ENCODE measurements around the gene EML4. TPM values are rescaled to one million over a fixed set of nuclear protein-coding genes. Genes with fewer than 3 reads are reported as not detected.

EML4 gene
- total and polyA plus RNA-seq, 8 donors: 12.5 to 44.0 (median 33.2) TPM

GRCh38 chr2:42168459-42169099, 574 bp upstream of the EML4 start:
- Histone ChIP-seq H3K27ac (peak overlapping the region in 3 of 4 donors; percentile 42 to 95 (median 58)), H3K36me3 (no peaks in the 10 kb centered on the region), H3K4me1 (peaks cover 10 to 21% (median 10%) of the 10 kb centered on the region in 3 donors), H3K27me3 (no peaks in the 10 kb centered on the region), H3K9me3 (no peaks in the 10 kb centered on the region), H3K4me3 (peak overlapping the region in 2 of 4 donors; percentile 86 to 92)
- intact Hi-C loops (cut with DNase I): no loop called here
- no peak for TF ChIP-seq CTCF (IDR thresholded peaks at IDR 0.05)
- ATAC-seq (no peak), FAIRE-seq (no peak), DNase-seq (no peak)
- WGBS, 2 donors: 70 to 76% methylated on average over 16 of the region's 16 CpGs

- H3K9me3 ChIP-seq: no peaks in the 10 kb centered on the region
- no peak for FAIRE-seq
- H3K27ac ChIP-seq: peak overlapping the region; percentile 90 to 95 (median 92)
- intact Hi-C loops (cut with DNase I): no loop called here
- peak overlapping the region; percentile 72 to 92 (median 79) for H3K4me3 ChIP-seq
- no peak for TF ChIP-seq CTCF (IDR thresholded peaks at IDR 0.05)
- H3K36me3 ChIP-seq: no peaks in the 10 kb centered on the region
- H3K4me1 ChIP-seq: peaks cover 10 to 21% (median 10%) of the 10 kb centered on the region in 3 donors
- no peaks in the 10 kb centered on the region for H3K27me3 ChIP-seq
- ATAC-seq: peak; percentile 2 to 12 (median 10)
- WGBS, 2 donors: 1 to 2% methylated on average over 10 of the region's 10 CpGs
- no peak for DNase-seq
These were observed 845 bp downstream of the EML4 start for GRCh38 chr2:42169874-42170521.

GRCh38 chr2:42170619-42171395, 1.7 kb downstream of the EML4 start:
- Histone ChIP-seq H3K4me3 (peak overlapping the region; percentile 72 to 92 (median 79)), H3K27ac (peak overlapping the region in 3 of 4 donors; percentile 90 to 95 (median 91)), H3K27me3 (no peaks in the 10 kb centered on the region), H3K9me3 (no peaks in the 10 kb centered on the region), H3K4me1 (peaks cover 10 to 21% (median 10%) of the 10 kb centered on the region in 3 donors), H3K36me3 (no peaks in the 10 kb centered on the region)
- DNase-seq: no peak
- intact Hi-C loops (cut with DNase I): no loop called here
- 23 to 27% methylated on average over 9 of the region's 9 CpGs for WGBS, 2 donors
- TF ChIP-seq CTCF (IDR thresholded peaks at IDR 0.05): no peak
- ATAC-seq: peak in 2 of 4 donors; percentile 1 to 3
- no peak for FAIRE-seq

- DNase-seq: no peak
- H3K27ac ChIP-seq: peak overlapping the region in 3 of 4 donors; percentile 19 to 95 (median 90)
- WGBS, 2 donors: 27 to 30% methylated on average over 3 of the region's 3 CpGs
These were observed 2.3 kb downstream of the EML4 start for GRCh38 chr2:42171396-42171980.

More at GRCh38 chr2:42171396-42171980, 2.3 kb downstream of the EML4 start:
- ATAC-seq: peak in 1 of 4 donors; percentile 1
- intact Hi-C loops (cut with DNase I): no loop called here
- H3K36me3 ChIP-seq: no peaks in the 10 kb centered on the region
- no peaks in the 10 kb centered on the region for H3K27me3 ChIP-seq
- TF ChIP-seq CTCF (IDR thresholded peaks at IDR 0.05): no peak
- H3K9me3 ChIP-seq: no peaks in the 10 kb centered on the region
- no peak for FAIRE-seq
- peak overlapping the region in 2 of 4 donors; percentile 86 to 92 for H3K4me3 ChIP-seq
- H3K4me1 ChIP-seq: peaks cover 10 to 21% (median 10%) of the 10 kb centered on the region in 3 donors
